T-helper 2 cell treated with Interferon-gamma antibody and Interleukin-4, amounts not matched to agents 5 μg/mL and 100 μg/mL, for 36 hours (primary cell): ENCODE data around the gene GSTO1.
A peak's percentile ranks its signal among the peaks of the same experiment; 100 is the strongest.
"Not testable (repeated sequence)": the region's sequence is repeated elsewhere in the genome, so short reads cannot be mapped to it uniquely, and the experiment has no call there.

Experiments
- DNase-seq: peaks from one replicate; pipeline ENCODE4 v3.0.0; 2021; ENCODE audit warnings: low spot score
- H3K27ac Mint-ChIP-seq: one replicate; pipeline ENCODE4 v1.8.0; 2021; ENCODE audit warnings: mild to moderate bottlenecking, mixed read lengths
- H3K27me3 Mint-ChIP-seq: one replicate; pipeline ENCODE4 v1.8.0; 2021; ENCODE audit warnings: low read depth, mixed read lengths
- H3K36me3 Mint-ChIP-seq: one replicate; pipeline ENCODE4 v1.8.0; 2021; ENCODE audit warnings: low read depth, mixed read lengths
- H3K4me1 Mint-ChIP-seq: one replicate; pipeline ENCODE4 v1.8.0; 2021; ENCODE audit warnings: low read depth, mixed read lengths
- H3K4me3 Mint-ChIP-seq: one replicate; pipeline ENCODE4 v1.8.0; 2022; ENCODE audit warnings: mild to moderate bottlenecking, moderate library complexity, mixed read lengths
- H3K9me3 Mint-ChIP-seq: one replicate; pipeline ENCODE4 v1.8.0; 2021; ENCODE audit warnings: mixed read lengths

GSTO1 gene

DNA sequence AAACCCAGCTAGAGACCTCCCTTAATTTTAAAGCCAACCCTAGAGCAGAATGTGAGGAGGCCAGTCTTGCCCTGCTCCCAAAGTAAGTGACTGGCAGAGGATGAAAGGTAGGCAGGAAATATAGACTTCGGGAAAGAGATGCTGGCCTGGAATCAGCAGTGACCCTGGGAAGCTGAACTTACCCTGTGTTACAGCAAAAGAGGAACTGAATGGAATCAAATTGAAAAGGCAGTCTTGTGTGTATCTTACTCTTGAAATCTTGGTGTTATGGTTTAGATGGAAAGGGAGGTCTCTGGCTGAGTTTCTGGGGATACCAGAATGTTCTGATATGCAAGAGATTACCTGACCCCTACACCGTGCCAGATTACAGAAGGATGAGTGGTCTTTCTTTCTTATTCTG lies 14.6 kb upstream of the GSTO1 start:
- H3K4me3 Mint-ChIP-seq: no peak overlapping the region
- H3K4me1 Mint-ChIP-seq: no peaks in the 10 kb centered on the region
- no peak for DNase-seq
- peaks cover 40% of the 10 kb centered on the region for H3K27me3 Mint-ChIP-seq
- H3K9me3 Mint-ChIP-seq: peaks cover 13% of the 10 kb centered on the region
- H3K36me3 Mint-ChIP-seq: no peaks in the 10 kb centered on the region
- H3K27ac Mint-ChIP-seq: no peak overlapping the region

DNA sequence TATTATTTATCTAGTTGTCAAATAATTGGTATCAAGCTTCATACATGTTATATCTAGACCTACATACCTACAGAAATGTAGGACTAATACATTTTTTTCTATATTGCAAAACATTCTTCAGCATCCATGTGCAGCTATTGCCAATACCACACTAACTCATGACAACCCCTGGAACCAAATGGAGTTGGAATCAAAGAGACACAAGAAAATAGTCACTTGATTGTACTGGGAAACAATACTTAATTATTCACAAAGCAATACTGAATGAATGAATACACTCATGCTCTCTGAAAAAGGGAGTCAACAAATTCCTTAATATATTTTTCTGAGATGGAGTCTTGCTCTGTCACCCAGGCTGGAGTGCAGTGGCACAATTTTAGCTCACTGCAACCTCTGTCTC lies 12.1 kb upstream of the GSTO1 start:
- no peak for DNase-seq
- H3K9me3 Mint-ChIP-seq: peaks cover 20% of the 10 kb centered on the region
- peaks cover 35% of the 10 kb centered on the region for H3K27me3 Mint-ChIP-seq
- no peak overlapping the region for H3K27ac Mint-ChIP-seq
- no peak overlapping the region for H3K4me3 Mint-ChIP-seq
- peaks cover 12% of the 10 kb centered on the region for H3K4me1 Mint-ChIP-seq
- H3K36me3 Mint-ChIP-seq: peaks cover 6% of the 10 kb centered on the region

DNA sequence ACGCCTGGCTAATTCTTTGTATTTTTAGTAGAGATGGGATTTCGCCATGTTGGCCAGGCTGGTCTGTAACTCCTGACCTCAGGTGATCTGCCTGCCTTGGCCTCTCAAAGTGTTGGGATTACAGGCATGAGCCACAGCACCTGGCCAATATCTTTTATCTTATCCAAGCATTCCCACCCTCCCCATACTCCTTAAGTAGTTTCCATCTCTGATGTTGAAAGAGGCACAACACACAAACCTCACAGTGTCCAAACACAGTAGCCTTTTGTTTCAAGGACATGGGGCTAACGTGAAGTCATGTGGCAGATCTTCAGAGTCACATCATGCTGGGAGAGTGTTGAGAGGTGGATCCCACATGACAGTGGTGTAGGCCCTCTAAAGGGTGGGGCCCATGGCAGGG lies 11.7 kb upstream of the GSTO1 start:
- not testable (repeated sequence) for H3K36me3 Mint-ChIP-seq, H3K4me3 Mint-ChIP-seq, DNase-seq, H3K27ac Mint-ChIP-seq
- Mint-ChIP-seq H3K4me1 (peaks cover 17% of the 10 kb centered on the region), H3K9me3 (peaks cover 20% of the 10 kb centered on the region), H3K27me3 (peaks cover 33% of the 10 kb centered on the region)

DNA sequence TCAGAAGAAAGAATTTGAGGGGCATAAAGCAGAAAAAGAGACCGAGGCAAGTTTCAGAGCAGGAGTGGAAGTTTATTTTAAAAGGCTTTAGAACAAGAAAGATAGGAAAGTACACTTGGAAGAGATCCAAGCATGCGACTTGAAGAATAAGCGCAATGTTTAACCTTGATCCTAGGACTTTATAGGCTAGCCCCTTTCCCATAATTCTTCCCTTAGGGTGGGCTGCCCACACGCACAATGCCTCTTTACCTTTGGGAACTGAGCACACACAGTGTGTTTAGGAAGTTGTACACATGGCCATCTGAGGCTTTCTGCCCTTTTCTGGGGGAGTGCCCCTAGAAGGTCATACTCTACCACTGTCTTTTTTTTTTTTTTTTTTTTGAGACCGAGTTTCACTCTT lies 11.2 kb upstream of the GSTO1 start:
- Mint-ChIP-seq H3K4me1 (peaks cover 17% of the 10 kb centered on the region), H3K36me3 (peaks cover 6% of the 10 kb centered on the region), H3K27me3 (peaks cover 31% of the 10 kb centered on the region), H3K27ac (no peak overlapping the region), H3K4me3 (no peak overlapping the region), H3K9me3 (peaks cover 20% of the 10 kb centered on the region)
- DNase-seq: no peak

DNA sequence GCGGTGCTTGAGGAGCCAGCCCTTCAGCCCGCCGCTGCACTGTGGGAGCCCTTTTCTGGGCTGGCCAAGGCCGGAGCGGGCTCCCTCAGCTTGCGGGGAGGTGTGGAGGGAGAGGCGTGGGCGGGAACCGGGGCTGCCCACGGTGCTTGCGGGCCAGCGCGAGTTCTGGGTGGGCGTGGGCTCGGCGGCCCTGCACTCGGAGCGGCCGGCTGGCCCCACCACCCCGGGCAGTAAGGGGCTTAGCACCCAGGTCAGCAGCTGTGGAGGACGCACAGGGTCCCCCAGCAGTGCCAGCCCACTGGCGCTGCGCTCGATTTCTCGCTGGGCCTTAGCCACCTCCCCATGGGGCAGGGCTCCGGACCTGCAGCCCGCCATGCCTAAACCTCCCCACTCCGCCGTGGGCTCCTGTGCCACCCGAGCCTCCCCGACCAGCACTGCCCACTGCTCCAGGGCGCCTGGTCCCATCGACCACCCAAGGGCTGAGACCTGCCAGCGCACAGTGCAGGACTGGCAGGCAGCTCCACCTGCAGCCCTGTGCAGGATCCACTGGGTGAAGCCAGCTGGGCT lies 9.5 kb upstream of the GSTO1 start:
- Mint-ChIP-seq H3K27ac (no peak overlapping the region), H3K4me3 (no peak overlapping the region), H3K27me3 (peaks cover 22% of the 10 kb centered on the region), H3K9me3 (peaks cover 20% of the 10 kb centered on the region), H3K4me1 (peaks cover 17% of the 10 kb centered on the region), H3K36me3 (peaks cover 6% of the 10 kb centered on the region)
- no peak for DNase-seq

DNA sequence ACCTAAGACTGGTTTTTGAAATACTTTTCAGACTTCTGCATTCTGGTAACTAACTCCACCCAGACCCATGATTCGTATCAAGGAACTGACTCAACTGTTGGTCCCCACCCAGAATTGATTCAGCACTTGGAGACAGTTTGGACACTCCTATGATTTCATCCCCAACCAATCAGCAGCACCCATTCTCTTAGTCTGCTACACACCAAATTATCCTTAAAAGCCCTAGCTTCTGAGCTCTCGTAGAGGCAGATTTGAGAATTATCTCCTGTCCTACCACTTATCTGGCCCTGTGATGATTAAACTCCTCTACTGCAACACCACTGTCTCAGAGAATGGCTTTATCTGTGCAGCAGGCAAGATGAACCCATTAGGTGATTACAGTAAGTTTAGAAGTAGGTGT lies 7.7 kb upstream of the GSTO1 start:
- H3K4me1 Mint-ChIP-seq: peaks cover 17% of the 10 kb centered on the region
- peak; percentile 24 for DNase-seq
- peaks cover 6% of the 10 kb centered on the region for H3K36me3 Mint-ChIP-seq
- H3K4me3 Mint-ChIP-seq: peak overlapping the region; percentile 32
- peaks cover 20% of the 10 kb centered on the region for H3K9me3 Mint-ChIP-seq
- H3K27me3 Mint-ChIP-seq: peaks cover 15% of the 10 kb centered on the region
- H3K27ac Mint-ChIP-seq: peak overlapping the region; percentile 88

DNA sequence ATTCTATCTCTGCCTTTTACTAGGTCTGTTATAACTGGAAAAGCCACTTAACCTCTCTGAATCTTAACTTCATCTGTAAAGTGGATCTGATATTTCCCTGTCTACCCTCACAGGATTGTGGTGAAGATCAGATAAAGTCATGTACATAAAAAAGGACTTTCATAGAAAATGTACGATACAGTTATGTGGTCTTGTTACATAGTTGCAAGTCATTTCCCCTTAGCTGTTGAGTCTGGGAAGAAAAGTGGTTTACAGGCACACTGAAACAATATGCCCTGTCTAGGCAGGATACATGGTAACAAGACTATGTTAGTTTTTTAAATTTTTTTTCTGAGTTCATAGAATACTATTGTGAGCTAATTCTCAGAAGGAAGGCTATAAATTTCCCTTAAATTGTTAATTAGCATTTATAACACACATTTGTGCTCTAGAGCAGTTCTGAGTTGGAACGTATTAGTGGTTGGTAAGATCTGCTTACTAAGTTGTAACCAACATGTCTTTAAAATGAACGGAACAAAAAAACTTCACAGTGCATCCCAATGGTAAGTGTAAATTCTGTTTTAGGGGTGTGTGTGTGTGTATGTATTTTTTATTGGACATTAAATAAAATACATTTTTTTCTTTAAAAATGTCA lies 7.1 kb upstream of the GSTO1 start:
- peak overlapping the region; percentile 88 for H3K27ac Mint-ChIP-seq
- H3K36me3 Mint-ChIP-seq: peaks cover 6% of the 10 kb centered on the region

DNA sequence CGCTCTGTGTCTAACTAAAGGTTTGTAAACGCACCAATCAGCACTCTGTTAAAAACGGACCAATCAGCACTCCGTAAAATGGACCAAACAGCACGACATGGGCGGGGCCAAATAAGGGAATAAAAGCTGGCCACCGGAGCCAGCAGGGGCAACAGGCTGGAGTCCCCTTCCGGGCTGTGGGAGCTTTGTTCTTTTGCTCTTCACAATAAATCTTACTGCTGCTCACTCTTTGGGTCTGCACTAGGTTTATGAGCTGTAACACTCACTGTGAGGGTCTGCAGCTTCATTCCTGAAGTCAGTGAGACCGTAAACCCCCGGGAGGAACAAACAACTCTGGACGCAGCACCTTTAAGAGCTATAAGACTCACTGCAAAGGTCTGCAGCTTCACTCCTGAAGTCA lies 5.8 kb upstream of the GSTO1 start:
- not testable (repeated sequence) for H3K4me3 Mint-ChIP-seq, DNase-seq, H3K27me3 Mint-ChIP-seq, H3K27ac Mint-ChIP-seq
- Mint-ChIP-seq H3K36me3 (peaks cover 11% of the 10 kb centered on the region), H3K4me1 (peaks cover 24% of the 10 kb centered on the region), H3K9me3 (peaks cover 20% of the 10 kb centered on the region)

More for the DNA sequence above, 7.1 kb upstream of the GSTO1 start:
- Mint-ChIP-seq H3K4me1 (peaks cover 17% of the 10 kb centered on the region), H3K4me3 (peak overlapping the region; percentile 32), H3K9me3 (peaks cover 20% of the 10 kb centered on the region), H3K27me3 (peaks cover 13% of the 10 kb centered on the region)
- DNase-seq: no peak

DNA sequence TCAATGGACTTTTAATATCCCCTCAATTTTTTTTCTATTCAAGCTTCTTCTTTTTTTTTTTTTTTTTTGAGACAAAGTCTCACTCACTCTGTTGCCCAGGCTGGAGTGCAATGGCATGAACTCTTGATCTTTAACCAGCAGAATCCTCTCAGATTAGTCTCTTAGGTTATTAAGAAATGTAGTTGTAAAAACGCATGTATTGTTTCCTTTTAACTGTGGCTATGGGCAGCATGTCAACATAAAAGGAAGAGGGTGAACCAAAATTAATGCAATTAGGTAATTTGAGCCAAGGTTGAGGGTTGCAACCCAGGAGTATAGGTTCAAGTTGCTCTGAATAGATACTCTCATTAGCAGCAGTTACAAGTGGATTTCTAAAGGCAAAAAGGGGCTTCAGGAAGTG lies 4.3 kb upstream of the GSTO1 start:
- Mint-ChIP-seq H3K27ac (no peak overlapping the region), H3K4me3 (no peak overlapping the region), H3K9me3 (peaks cover 20% of the 10 kb centered on the region), H3K36me3 (peaks cover 12% of the 10 kb centered on the region), H3K27me3 (peaks cover 9% of the 10 kb centered on the region), H3K4me1 (peaks cover 29% of the 10 kb centered on the region)
- no peak for DNase-seq

DNA sequence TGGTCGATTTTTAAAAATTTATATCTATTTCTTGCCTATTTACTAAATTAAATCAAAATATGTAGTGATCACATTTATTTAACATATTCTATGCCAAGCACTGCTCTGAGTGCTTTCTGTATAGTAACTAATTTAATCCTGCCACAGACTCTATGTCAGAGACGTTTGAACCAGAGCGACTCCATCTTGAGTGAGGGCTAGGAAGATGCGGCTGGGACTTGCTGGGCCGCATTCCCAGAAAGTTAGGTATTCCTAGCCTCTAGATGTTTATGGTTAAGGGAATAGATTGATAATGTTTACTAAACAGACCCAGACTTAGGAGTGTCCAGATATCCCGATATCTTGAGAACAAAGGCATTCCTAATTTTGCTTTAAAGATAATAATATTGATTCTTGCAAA lies 3.2 kb upstream of the GSTO1 start:
- peaks cover 9% of the 10 kb centered on the region for H3K27me3 Mint-ChIP-seq
- no peak overlapping the region for H3K27ac Mint-ChIP-seq
- peaks cover 11% of the 10 kb centered on the region for H3K9me3 Mint-ChIP-seq
- H3K4me1 Mint-ChIP-seq: peaks cover 37% of the 10 kb centered on the region
- no peak overlapping the region for H3K4me3 Mint-ChIP-seq
- no peak for DNase-seq
- H3K36me3 Mint-ChIP-seq: peaks cover 19% of the 10 kb centered on the region

DNA sequence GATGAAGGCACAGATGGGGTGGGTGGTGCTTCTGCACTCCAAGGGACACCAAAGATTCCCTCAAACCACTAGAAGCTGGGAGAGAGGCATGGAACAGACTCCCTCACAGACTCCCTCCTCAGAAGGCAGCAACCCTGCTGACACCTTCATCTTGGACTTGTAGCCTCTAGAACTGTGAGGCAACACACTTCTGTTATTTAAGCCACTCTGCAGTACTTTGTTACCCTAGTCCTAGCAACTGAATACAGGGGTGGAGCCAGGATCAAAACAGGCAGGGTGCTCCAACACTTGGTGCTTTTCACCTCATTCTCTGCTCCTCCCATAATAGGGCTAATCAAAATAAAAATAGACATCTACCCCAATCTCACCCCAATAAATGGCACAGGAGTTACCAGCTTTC lies 2.3 kb upstream of the GSTO1 start:
- Mint-ChIP-seq H3K27ac (no peak overlapping the region), H3K4me3 (no peak overlapping the region), H3K36me3 (peaks cover 19% of the 10 kb centered on the region), H3K4me1 (peaks cover 34% of the 10 kb centered on the region), H3K9me3 (peaks cover 2% of the 10 kb centered on the region), H3K27me3 (peaks cover 9% of the 10 kb centered on the region)
- DNase-seq: no peak

DNA sequence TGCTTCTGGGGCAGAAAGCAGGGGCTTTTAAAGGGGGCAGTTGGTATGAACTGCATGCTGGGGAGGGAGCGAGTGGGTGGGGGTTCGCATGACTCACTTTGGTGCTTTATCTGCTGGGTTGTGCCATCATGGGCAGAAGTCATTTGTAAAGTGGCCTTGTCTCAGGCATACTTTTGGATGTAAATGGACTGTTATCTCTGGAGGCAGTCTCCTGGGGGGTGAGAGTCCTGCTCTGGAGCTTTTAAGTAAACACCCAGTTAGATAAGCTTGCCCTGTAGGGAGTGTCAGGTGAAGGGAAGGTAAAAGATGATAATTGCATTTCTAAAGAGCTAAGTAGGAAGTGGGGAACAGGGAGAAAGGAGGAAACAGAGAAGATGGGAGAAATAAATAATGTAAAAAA lies 1.6 kb upstream of the GSTO1 start:
- no peak for DNase-seq
- H3K4me1 Mint-ChIP-seq: peaks cover 31% of the 10 kb centered on the region
- H3K27ac Mint-ChIP-seq: peak overlapping the region; percentile 95
- no peaks in the 10 kb centered on the region for H3K9me3 Mint-ChIP-seq
- peaks cover 23% of the 10 kb centered on the region for H3K36me3 Mint-ChIP-seq
- H3K4me3 Mint-ChIP-seq: peak overlapping the region; percentile 51
- H3K27me3 Mint-ChIP-seq: peaks cover 9% of the 10 kb centered on the region

DNA sequence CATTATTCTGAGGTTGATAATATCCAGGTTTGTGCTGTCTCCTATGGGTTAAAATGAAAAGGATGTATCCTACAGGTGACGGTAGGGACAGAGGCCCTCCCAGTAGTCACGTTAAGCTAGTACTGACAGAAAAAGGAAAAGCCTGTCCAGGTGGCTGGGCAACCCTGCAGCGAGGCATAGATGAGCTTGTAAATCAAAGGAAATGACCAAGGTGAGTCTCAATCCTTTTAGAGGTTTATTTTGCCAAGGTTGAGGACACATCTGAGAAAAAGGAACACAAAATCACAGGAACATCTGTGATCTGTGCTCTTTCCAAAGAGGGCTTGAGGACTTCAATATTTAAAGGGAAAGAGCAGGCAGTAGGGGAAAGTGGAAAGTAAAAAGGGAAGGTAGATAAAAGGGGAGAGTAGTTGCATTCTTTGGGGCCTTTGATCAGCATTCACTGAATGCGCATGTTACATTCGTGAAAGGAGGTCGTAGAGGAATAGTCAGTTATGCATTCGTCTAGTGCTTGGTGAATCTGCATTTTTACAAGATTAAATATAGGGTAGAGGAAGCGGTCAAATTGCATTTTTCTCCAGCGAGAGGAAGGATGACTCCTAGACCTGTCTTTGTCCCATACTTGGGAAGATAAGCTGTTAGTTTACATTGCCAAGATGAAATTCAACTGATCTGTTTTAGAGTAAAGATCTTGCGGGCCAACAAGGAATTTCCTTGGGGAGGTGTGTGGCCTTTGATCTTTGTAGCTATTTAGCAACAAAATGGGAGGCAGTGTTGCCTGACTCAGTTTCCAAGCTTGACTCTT lies 884 bp upstream of the GSTO1 start:
- H3K27ac Mint-ChIP-seq: peak overlapping the region; percentile 95
- H3K4me3 Mint-ChIP-seq: peak overlapping the region; percentile 98
- peaks cover 36% of the 10 kb centered on the region for H3K4me1 Mint-ChIP-seq
- H3K36me3 Mint-ChIP-seq: peaks cover 30% of the 10 kb centered on the region
- H3K27me3 Mint-ChIP-seq: peaks cover 9% of the 10 kb centered on the region
- no peak for DNase-seq
- no peaks in the 10 kb centered on the region for H3K9me3 Mint-ChIP-seq

DNA sequence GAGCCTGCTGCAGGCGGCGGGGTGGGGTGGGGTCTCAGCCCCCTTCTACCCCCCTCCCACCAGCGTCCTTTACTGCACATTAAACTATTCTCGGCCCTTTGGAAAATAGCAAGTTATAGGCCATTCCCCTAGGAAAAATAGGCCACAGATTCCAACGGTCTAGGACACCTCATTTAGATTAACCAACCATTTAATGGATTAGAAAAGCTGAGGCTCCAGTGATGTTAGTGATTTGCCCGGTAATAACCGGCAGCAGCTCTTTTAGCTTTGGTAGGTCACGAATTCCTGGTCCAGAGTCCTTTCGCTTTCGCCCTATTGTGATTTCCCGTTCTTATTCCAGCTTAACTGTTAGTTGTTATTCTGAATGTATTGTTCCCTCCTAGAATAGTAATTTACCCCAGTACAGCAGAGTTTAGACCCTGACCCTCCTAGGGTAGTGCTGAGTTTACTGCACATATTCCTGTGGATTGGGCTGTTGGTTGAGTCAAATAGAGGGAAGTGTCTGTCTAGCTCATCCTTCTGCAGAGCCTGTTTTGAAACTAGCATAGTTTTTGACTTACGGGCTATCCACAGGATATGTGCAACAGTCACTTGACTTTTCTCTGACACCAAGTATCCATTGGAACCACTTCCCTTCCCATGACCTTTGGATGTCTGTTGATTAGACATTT lies 754 bp downstream of the GSTO1 start:
- Mint-ChIP-seq H3K4me1 (peaks cover 50% of the 10 kb centered on the region), H3K4me3 (peak overlapping the region; percentile 98), H3K27me3 (peaks cover 3% of the 10 kb centered on the region), H3K36me3 (peaks cover 46% of the 10 kb centered on the region), H3K27ac (peak overlapping the region; percentile 95), H3K9me3 (no peaks in the 10 kb centered on the region)
- peak; percentile 21 for DNase-seq
